ENCODE data around the gene LHFPL6.

- TF ChIP-seq POLR2A (IDR thresholded peaks at IDR 0.05) (no peak), POLR2AphosphoS5 (IDR thresholded peaks at IDR 0.05; ENCODE audit: insufficient read depth in 1 of 2, low read depth in 1 of 2) (no peak), CTCF (IDR thresholded peaks at IDR 0.05) (no peak)
Observed at GRCh38 chr13:39419876-39420275, 183.1 kb downstream of the LHFPL6 start.

Measured in vagina (tissue), 2 donors.